HG03378 (cell line): ENCODE measurements around the gene SESTD1.

Experiments
- ATAC-seq: cut with Tn5 transposase; IDR thresholded peaks from one replicate; pipeline ENCODE4 v1.9.1; 2021; ENCODE audit warnings: mild to moderate bottlenecking, moderate library complexity; ENCODE audit not compliant: unreplicated experiment

Gene SESTD1

DNA sequence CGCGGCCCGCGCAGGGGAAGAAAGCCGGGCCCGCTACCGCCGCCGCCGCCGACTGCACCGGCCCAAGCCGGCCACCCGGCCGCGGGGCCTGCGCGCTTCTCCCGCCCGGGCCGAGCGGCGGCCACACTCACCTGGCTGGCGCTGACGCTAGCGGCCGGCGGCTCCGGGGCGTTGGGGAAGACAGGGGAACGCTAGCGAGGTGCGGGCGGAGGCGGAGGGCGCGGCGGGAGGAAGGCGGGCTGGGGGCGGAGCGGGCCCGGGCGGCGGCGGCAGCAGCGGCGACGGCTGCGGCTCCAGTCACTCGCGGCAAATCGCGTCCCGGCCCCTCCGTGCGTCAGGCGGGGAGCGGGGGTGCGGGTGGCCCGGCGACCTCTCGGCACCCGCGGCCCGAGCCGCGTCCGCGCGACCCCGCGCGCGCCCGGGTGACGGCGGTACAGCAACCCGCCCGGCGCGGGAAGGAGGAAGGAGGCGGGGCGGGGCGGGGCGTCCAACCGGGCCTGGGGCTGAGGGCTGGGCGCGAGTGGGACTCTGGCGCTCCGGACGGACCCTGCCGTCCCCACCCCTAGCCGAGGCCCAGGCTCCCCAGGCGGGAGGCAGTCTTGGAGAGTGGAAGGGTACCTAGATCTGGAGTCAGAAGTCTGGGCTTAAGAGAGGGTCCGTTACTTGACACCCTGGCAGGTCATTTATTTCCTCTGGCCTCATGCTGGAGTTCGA is at the start of gene SESTD1:
SESTD1 (minus strand) TSS at position 465 of the 714 bp plus-strand sequence. CDS start 72,991 bp downstream, outside the sequence.
- peak; percentile 38 for ATAC-seq

DNA sequence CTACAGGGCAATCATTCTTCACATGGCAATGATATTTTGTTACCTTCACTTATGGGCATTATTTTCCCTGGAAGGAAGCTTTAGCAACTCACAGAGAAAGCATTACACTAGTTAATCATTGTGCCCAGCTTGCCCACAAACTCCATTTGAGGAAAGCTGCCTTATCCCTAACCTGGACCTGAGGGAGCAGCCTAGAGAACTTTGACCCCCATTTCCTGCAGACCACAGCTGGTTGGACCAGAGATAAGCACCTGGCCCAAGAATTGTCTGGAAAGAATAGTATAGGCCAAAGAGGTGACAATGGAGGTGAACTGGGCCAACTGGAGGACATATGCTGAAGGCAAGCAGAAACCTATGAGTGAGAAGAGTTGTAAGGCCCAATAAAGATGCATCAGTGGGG is 48.4 kb upstream of the SESTD1 start:
- no peak for ATAC-seq

GRCh38 chr2:179311101-179311500 is 46.5 kb upstream of the SESTD1 start:
- ATAC-seq = no peak

DNA sequence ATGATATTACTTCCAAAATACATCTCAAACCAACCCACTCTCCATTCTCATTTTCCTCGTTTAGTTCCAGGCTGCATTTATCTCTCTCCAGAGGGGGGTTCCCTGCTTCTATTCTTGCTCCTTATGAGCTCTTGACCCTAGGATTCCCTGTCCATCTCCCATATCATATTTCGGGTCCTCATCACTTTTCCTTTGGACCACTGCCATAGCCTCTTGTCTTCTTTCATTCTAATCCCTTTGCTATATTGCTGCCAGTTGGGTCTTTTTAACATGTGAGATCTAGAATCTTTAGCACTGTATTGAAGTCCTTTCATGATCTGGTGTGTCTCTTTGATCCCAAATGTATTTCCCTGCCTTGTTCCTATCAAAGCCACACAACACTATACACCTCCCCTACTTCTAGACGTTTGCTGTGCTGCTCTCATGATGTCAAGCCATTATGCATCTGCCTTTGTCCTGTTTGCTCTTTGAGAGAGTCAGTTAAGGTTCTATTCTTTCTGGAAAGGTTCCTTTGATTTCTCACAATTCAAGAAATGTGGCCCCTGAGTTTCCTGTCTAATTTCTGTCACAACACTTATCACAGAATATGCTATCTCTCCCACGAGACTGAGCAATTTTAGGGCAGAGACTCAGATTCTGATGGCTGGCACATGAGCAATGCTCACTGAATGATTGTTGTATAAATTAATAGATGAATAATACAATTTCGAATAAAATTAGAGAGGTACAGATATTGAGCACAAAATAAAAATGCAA is 43.2 kb upstream of the SESTD1 start:
- no peak for ATAC-seq

- ATAC-seq = no peak
Observed at GRCh38 chr2:179305125-179305524, 40.5 kb upstream of the SESTD1 start.

DNA sequence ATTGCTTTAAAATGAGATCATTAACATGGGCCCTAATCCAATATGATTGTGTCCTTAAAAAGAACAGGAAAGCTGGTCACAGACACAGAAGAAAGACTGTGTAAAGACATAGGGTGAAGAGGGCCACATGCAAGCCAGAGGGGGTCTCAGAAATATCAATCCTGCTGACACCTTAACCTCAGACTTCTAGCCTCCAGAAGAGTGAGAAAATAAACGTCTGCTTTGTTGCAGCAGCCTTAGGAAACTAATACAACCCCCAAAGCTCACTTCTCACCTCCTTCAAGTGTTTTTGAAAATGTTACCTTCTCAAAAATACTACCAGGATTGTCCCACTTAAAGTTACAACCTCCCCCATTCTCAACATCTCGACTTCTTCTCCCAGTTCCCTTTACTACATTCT is 39.8 kb upstream of the SESTD1 start:
- no peak for ATAC-seq

DNA sequence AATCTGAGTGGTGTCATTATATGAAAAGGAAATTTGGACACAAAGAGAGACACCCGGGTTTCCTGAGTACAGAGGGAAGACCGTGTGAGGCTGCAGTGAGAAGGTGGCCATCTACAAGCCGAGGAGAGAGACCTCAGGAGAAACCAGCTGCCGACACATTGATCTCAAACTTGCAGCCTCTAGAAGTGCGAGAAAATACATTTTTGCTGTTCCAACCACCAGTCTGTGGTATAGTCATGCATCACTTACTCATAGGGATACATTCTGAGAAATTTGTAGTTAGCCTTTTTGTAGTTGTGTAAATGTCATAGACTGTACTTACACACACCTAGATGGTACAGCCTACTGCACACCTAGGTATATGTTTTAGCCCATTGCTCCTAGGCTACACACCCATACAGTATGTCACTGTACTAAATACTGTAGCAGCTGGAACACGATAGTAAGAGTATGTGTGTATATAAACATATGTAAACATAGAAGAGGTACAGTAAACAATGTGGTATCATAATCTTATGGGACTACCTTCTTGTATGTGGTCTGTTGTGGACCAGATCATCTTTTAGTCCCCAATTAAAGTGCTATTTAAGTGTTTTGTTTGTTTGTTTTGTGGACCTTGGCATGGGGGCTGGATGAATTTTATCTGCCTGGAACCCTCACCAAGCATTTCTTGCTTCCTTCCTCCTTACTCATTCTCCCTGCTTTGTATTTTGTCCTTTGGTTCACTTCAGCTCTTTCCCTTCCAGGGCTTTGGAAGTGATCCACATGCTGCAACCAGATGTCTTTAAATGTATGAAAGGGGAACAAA is 38.3 kb upstream of the SESTD1 start:
- no peak for ATAC-seq

DNA sequence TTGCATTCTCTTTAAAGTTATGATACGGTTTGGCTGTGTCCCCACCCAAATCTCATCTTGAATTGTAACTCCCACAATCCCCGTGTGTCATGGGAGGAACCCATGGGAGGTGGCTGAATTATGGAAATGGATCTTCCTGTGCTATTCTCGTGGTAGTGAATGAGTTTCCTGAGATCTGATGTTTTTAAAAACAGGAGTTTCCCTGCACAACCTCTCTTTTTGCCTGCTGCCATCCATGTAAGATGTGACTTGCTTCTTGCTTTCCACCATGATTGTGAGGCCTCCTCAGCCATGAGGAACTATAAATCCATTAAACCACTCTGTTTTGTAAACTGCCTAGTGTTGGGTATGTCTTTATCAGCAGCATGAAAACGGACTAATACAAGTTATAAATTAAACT is 37.5 kb upstream of the SESTD1 start:
- ATAC-seq = no peak

DNA sequence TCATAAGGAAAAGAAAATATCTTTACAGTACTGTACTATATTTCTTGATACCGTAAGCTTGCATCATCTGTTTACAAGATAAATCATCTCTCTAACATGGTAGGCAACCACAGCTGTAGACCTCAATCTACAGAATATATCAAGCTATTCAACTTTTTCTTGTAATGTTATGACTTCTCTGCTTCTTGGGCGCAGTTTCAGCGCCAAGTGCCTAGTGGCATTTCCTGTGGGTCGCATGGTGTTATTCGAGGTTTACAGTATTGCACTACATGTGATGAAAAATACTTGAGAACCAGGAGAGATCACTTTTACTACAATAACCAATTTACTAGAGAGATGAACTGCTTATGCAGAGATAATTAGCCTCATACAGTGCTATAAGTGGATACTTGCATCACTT is 34.0 kb upstream of the SESTD1 start:
- ATAC-seq = no peak

GRCh38 chr2:179297927-179298326 is 33.3 kb upstream of the SESTD1 start:
- no peak for ATAC-seq

DNA sequence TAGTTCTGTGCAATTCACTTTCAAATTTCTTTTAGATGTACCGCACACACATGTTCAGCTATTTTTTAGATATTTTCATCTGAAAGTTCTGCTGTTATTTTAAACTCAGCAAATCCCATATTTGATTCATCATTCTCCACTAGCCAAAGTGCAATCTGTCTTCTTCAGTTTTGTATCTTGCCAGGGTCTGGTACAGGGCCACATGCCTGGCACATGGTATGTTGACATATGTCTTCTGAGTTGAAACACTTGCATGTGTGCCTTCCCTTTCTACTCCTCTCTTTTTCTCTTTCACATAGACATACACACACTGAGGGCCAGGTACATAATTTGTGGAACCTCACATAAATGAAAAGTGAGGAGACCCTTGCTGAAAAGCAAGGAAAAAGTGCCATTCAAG is 25.7 kb upstream of the SESTD1 start:
- no peak for ATAC-seq

GRCh38 chr2:179285060-179285459 is 20.4 kb upstream of the SESTD1 start:
- ATAC-seq = no peak

DNA sequence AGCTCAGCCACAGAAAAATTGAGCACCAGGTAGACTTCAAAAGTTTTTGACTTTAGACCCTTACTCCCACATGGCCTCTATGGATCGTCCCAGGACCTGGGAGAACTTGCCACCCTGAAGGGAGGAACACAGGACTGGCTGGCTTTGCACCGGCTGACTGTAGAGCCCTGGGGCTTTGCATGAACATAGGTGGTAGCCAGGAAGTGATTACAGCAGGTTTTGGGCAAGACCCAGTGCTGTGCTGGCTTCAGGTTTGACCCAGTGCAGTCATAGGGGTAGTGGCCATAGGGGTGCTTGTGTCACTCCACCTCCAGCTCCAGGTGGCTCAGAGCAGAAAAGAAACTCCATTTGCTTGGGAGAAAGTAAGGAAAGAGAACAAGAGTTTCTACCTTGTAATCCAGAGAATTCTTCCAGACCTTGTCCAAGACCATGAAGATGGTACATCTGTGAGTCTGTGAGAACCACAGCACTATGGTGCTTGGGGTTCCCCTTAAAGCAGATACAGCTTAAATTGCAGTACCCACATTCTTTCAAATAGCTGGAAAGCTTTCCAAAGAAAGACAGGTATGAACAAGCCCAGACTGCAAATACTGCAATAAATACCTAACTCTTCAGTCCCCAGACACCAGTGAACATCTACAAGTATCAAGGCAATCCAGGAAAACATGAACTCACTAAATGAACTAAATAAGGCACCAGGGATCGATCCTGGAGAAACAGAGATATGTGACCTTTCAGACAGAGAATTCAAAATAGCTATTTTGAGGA is 13.0 kb upstream of the SESTD1 start:
- ATAC-seq = no peak

DNA sequence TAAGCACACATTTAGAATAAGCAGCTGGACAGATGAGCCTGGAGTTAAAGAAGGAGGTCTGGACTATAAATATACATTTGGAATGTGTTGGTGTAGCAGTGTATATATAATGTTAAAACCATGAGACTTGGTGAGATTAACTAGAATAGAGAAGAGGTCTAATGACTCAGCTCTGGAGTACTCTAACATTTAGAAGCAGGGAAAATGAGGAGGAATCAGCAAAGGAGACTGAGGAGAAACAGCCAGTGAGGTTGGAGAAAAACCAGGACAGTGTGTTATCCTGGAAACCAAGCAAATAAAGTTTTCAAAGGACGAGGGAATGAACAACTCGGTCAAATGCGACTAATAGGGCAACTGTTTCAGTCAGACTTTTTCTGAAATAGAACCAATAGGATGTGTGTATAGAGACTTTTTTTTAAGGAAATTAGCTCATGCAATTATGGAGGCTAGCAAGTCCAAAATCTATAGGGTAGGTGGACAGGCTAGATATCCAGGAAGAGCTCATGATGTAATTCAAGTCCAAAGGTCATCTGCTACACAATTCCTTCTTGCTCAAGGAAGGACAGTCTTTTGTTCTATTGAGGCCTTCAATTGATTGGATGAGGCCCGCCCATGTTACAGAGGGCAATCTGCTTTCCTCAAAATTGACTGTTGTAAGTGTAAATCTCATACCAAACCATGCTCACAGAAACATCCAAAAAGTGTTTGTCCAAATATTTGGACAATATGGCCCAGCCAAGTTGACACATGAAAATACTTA is 10.8 kb upstream of the SESTD1 start:
- no peak for ATAC-seq

GRCh38 chr2:179274749-179275148 is 10.1 kb upstream of the SESTD1 start:
- peak; percentile 97 for ATAC-seq

DNA sequence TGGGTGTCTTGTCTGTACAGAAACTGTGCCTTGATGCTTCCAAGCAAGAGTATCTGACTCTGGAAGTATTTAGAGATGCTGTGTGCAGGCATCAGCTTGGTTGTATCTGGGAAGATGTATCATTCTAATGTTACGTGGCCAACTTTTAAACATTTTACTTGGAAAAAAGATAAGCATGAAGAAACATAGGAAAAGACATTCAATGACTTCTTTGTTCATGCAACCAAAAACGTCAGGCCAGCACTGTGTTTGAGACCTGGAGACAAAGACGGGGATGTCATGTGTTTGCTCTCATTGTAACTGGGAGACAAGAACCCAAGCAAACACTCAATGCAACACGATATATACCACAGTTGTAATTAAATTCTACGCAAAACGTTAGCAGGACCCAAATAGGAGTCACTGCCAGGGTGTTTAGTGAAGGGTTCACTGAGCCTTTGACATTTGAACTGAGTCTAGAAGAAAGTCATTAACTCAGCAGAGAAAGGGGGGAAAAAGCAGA is 8.9 kb upstream of the SESTD1 start:
- no peak for ATAC-seq

GRCh38 chr2:179272406-179273192 is 8.0 kb upstream of the SESTD1 start:
- ATAC-seq = no peak

GRCh38 chr2:179270689-179271088 is 6.1 kb upstream of the SESTD1 start:
- ATAC-seq = no peak

DNA sequence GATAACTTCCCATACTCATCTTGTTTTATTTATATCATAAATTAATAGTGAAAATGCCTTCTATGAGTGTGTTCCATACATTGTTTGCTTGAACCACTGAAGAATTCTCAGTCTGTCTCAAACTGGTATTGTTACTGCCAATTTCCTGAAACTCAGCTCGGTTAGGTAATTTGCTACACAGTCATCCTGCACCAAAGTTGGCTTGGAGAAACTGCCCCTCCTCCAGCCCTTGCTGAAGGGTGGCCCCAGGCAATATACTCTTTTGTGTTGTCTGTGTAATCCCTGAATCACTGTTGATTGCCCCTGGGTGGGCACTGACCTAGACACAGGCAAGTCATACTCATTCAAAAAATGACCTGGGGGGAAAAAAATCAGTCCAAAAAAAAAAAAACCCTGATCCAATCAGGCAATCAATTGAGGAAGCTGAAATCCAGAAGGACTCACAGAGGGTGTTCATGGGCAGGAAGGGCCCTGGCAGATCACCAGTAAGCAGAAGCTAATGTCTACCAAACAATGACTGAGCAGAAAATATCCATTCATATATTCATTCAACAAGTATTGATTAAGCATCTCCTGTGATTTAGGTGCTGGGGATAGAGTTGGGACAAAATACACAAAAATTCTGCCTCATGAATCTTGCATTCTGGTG is 3.8 kb upstream of the SESTD1 start:
- ATAC-seq = peak; percentile 66
